Progenitor cell of endocrine pancreas (in vitro differentiated cells): ENCODE results near the gene TMED4. TPM values are rescaled to one million over a fixed set of nuclear protein-coding genes. Genes with fewer than 3 reads are reported as not detected.

Experiments
- DNase-seq: peaks from one replicate; pipeline ENCODE4 v3.0.0; 2021; ENCODE audit warnings: low spot score; ENCODE audit not compliant: unreplicated experiment
- H3K27ac Mint-ChIP-seq: 2 replicates; pipeline ENCODE4 v1.8.0; 2021; ENCODE audit warnings: mild to moderate bottlenecking, moderate library complexity, mixed read lengths
- H3K27me3 Mint-ChIP-seq: 2 replicates; pipeline ENCODE4 v1.8.0; 2021; ENCODE audit warnings: mixed read lengths
- H3K36me3 Mint-ChIP-seq: 2 replicates; pipeline ENCODE4 v1.8.0; 2022; ENCODE audit warnings: mixed read lengths; ENCODE audit not compliant: insufficient read depth
- H3K4me1 Mint-ChIP-seq: 2 replicates; pipeline ENCODE4 v1.8.0; 2021; ENCODE audit warnings: low read depth, mixed read lengths
- H3K4me3 Mint-ChIP-seq: 2 replicates; pipeline ENCODE4 v1.8.0; 2021; ENCODE audit warnings: low read depth, mild to moderate bottlenecking, moderate library complexity, mixed read lengths
- H3K9me3 Mint-ChIP-seq: 2 replicates; pipeline ENCODE4 v1.8.0; 2021; ENCODE audit warnings: low read depth, mixed read lengths
- total RNA-seq: library from RNA; stranded (reverse); gene quantifications from 2 replicates; pipeline ENCODE4 v1.2.1, GENCODE V29; 2021
- TF ChIP-seq, protein P1 (sequence below): fragments of 200-600 bp; sonication (generic); IDR thresholded peaks from one replicate; pipeline ENCODE4 v1.5.0; 2021; ENCODE audit warnings: antibody characterized with exemption, mild to moderate bottlenecking; ENCODE audit not compliant: unreplicated experiment

TMED4 gene
- total RNA-seq, 1 donor from 2014 or later: 119 TPM

DNA sequence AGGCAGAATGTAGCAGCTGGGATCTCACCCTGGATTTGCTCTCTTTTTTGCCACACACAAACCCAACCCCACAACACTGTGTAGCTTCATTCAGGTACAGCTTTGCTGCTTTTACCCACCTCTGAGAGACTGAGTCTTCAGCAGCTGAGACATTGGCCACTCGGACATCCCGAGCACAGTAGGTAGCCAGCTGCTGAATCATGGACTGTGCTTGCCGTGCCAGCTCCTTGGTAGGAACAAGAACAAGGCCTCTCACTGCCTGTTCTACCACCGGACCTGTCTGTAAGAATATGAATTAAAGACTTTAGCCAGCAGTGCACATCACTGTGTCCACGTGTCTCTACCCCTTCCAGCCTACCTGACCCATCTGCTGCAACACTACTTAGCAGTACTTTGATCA is 9.3 kb downstream of the TMED4 start:
- peak overlapping the region; percentile 97 for H3K27ac Mint-ChIP-seq
- H3K36me3 Mint-ChIP-seq: peaks cover 26% of the 10 kb centered on the region
- peak overlapping the region; percentile 93 for H3K4me3 Mint-ChIP-seq
- no peak for DNase-seq
- no peaks in the 10 kb centered on the region for H3K9me3 Mint-ChIP-seq
- peaks cover 22% of the 10 kb centered on the region for H3K4me1 Mint-ChIP-seq
- no peaks in the 10 kb centered on the region for H3K27me3 Mint-ChIP-seq
- TF ChIP-seq, protein P1, sequence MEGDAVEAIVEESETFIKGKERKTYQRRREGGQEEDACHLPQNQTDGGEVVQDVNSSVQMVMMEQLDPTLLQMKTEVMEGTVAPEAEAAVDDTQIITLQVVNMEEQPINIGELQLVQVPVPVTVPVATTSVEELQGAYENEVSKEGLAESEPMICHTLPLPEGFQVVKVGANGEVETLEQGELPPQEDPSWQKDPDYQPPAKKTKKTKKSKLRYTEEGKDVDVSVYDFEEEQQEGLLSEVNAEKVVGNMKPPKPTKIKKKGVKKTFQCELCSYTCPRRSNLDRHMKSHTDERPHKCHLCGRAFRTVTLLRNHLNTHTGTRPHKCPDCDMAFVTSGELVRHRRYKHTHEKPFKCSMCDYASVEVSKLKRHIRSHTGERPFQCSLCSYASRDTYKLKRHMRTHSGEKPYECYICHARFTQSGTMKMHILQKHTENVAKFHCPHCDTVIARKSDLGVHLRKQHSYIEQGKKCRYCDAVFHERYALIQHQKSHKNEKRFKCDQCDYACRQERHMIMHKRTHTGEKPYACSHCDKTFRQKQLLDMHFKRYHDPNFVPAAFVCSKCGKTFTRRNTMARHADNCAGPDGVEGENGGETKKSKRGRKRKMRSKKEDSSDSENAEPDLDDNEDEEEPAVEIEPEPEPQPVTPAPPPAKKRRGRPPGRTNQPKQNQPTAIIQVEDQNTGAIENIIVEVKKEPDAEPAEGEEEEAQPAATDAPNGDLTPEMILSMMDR: no peak

DNA sequence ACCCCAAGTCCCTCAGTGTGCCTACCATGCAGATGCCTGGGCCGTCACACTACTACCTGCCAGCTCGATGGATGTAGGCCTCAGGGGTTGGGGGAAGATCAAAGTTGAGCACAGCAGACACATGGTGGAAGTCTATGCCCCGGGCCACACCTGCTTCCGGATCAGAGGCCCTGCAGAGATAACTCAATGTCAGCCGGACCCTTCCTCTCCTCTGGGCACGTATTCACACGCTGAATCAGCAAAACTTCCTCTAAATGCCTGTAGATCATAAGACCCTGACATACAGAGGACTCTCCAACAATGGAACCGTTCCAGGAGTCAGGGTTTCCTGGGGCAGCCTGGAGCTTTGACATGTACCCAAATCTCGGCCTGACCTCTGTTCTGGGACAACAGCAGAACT is 12.1 kb downstream of the TMED4 start:
- DNase-seq: no peak
- peaks cover 30% of the 10 kb centered on the region for H3K36me3 Mint-ChIP-seq
- H3K4me3 Mint-ChIP-seq: no peak overlapping the region
- TF ChIP-seq, protein P1: no peak
- H3K27ac Mint-ChIP-seq: no peak overlapping the region
- no peaks in the 10 kb centered on the region for H3K9me3 Mint-ChIP-seq
- H3K4me1 Mint-ChIP-seq: peaks cover 19% of the 10 kb centered on the region
- H3K27me3 Mint-ChIP-seq: no peaks in the 10 kb centered on the region

DNA sequence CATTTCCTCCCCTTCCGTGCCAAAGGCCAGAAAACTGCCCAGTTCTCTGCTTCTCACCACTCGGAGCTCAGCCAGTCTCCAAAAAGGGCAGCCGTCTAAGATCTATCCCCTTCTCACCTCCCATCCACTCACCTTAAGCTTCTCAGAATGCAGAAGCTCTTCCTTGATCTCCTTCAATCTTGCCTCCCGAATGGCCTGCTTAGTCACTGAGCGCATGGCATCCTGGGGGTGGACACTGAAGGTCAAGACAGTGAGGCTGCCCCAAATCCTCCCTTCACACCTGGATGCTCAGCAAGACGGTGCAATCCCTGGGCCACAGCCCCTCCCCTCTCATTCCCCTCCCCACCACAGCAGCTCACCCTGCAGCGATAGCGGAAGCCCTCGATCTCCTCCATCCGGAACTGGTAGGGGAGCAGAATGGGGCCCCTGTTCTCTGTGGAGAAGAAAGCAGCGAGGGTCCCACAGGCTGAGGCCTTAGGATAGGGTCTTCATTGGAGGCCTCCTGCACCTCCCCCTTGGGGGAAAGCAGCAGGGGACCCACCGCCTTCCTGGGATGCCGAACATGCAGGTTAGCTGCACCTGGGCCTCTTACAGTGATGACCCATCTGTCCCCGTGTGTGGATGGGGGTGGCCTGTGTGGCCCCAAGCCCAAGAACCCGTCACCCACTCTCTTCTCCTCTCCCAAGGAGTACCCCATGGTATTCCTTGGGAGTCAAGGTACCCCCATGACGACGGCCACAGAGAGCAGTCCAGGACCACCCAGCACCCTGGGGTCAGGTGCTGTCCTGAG is 13.1 kb downstream of the TMED4 start:
- Mint-ChIP-seq H3K27me3 (no peaks in the 10 kb centered on the region), H3K4me3 (no peak overlapping the region), H3K4me1 (peaks cover 11% of the 10 kb centered on the region), H3K36me3 (peaks cover 30% of the 10 kb centered on the region), H3K9me3 (no peaks in the 10 kb centered on the region), H3K27ac (no peak overlapping the region)
- TF ChIP-seq, protein P1: no peak
- DNase-seq: no peak

DNA sequence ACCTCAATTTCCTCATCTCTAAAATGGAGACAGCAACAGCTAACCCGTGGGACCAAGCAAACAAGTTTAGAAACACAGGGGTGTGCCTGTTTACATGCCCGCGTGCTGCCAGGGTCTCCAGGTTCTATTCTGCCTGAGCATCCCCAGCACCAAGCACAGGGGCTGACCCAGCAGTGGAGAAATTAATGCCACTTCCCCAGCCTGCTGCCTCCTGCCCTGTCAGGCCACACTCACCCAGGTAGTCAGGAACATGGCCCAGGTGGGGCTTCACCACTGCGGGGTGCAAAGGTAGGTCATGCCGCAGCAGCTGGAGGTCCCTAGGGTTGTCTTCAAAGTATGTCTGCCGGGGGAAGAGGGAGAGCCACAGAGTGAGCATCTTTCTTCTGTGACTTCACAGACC is 14.1 kb downstream of the TMED4 start:
- Mint-ChIP-seq H3K4me1 (peaks cover 4% of the 10 kb centered on the region), H3K9me3 (no peaks in the 10 kb centered on the region), H3K27ac (no peak overlapping the region), H3K27me3 (no peaks in the 10 kb centered on the region), H3K36me3 (peaks cover 30% of the 10 kb centered on the region), H3K4me3 (no peak overlapping the region)
- TF ChIP-seq, protein P1: no peak
- no peak for DNase-seq

- TF ChIP-seq, protein P1: no peak
- Mint-ChIP-seq H3K9me3 (no peaks in the 10 kb centered on the region), H3K4me1 (peaks cover 3% of the 10 kb centered on the region), H3K4me3 (no peak overlapping the region), H3K36me3 (peaks cover 28% of the 10 kb centered on the region), H3K27me3 (no peaks in the 10 kb centered on the region), H3K27ac (no peak overlapping the region)
- DNase-seq: no peak
Measured at GRCh38 chr7:44566680-44567079, 15.4 kb downstream of the TMED4 start.
